Activated CD8-positive, alpha-beta memory T cell treated with anti-CD3 and anti-CD28 coated beads, Interleukin-2, amount 10 ng/mL, durations not matched to agents 7 days and 5 days (primary cell): ENCODE results near the gene PCSK2. TPM values are rescaled to one million over a fixed set of nuclear protein-coding genes. Genes with fewer than 3 reads are reported as not detected.
A peak's percentile ranks its signal among the peaks of the same experiment; 100 is the strongest.

ENCODE experiments used
- ATAC-seq: fragments of 150-1000 bp; cut with Tn5 transposase; one replicate; pipeline ENCODE4 v1.10.0; 2021; ENCODE audit warnings: moderate library complexity
- CTCF ChIA-PET: fragments of 350-600 bp; sonication (Branson Sonifier 250); formaldehyde crosslinking; loops from one replicate; lab custom pipeline; 2021; ENCODE audit warnings: antibody characterized with exemption; lab: Charles Lee
- DNase-seq: peaks from one replicate; pipeline ENCODE4 v3.0.0-alpha.2; 2020
- H3K27ac Mint-ChIP-seq: one replicate; pipeline ENCODE4 v1.8.0; 2021; ENCODE audit warnings: mild to moderate bottlenecking, mixed read lengths
- H3K27me3 Mint-ChIP-seq: one replicate; pipeline ENCODE4 v1.8.0; 2021; ENCODE audit warnings: mixed read lengths
- H3K36me3 Mint-ChIP-seq: one replicate; pipeline ENCODE4 v1.8.0; 2021; ENCODE audit warnings: mild to moderate bottlenecking, mixed read lengths
- H3K4me1 Mint-ChIP-seq: one replicate; pipeline ENCODE4 v1.8.0; 2021; ENCODE audit warnings: mixed read lengths
- H3K4me3 Mint-ChIP-seq: one replicate; pipeline ENCODE4 v1.8.0; 2021; ENCODE audit warnings: mild to moderate bottlenecking, moderate library complexity, mixed read lengths
- H3K9me3 Mint-ChIP-seq: one replicate; pipeline ENCODE4 v1.8.0; 2022; ENCODE audit warnings: low read depth, mixed read lengths
- total RNA-seq, 2 experiments: library from RNA; stranded (reverse); gene quantifications; one replicate each; pipeline ENCODE4 v1.2.3, GENCODE V29; 2021

Gene PCSK2
- total RNA-seq, 2 experiments from 2014 or later: not detected

GRCh38 chr20:17406051-17406590 lies 179.3 kb downstream of the PCSK2 start:
- no peaks in the 10 kb centered on the region for H3K4me1 Mint-ChIP-seq
- H3K9me3 Mint-ChIP-seq: no peaks in the 10 kb centered on the region
- ATAC-seq (no peak), DNase-seq (no peak)
- CTCF ChIA-PET: no interaction called here
- H3K36me3 Mint-ChIP-seq: no peaks in the 10 kb centered on the region
- H3K4me3 Mint-ChIP-seq: no peak overlapping the region
- peaks cover 13% of the 10 kb centered on the region for H3K27me3 Mint-ChIP-seq
- H3K27ac Mint-ChIP-seq: no peak overlapping the region

- ATAC-seq: no peak
These were observed 180.7 kb downstream of the PCSK2 start for GRCh38 chr20:17407550-17407949.

GRCh38 chr20:17417225-17417624 lies 190.4 kb downstream of the PCSK2 start:
- Mint-ChIP-seq H3K4me3 (no peak overlapping the region), H3K36me3 (peaks cover 2% of the 10 kb centered on the region), H3K27ac (no peak overlapping the region), H3K9me3 (no peaks in the 10 kb centered on the region), H3K27me3 (peaks cover 5% of the 10 kb centered on the region), H3K4me1 (no peaks in the 10 kb centered on the region)
- ATAC-seq (no peak), DNase-seq (no peak)
- CTCF ChIA-PET: no interaction called here

More at GRCh38 chr20:17407550-17407949, 180.7 kb downstream of the PCSK2 start:
- H3K27me3 Mint-ChIP-seq: peaks cover 13% of the 10 kb centered on the region
- no peaks in the 10 kb centered on the region for H3K36me3 Mint-ChIP-seq
- H3K27ac Mint-ChIP-seq: no peak overlapping the region
- CTCF ChIA-PET: no interaction called here
- H3K4me3 Mint-ChIP-seq: no peak overlapping the region
- no peak for DNase-seq
- no peaks in the 10 kb centered on the region for H3K4me1 Mint-ChIP-seq
- H3K9me3 Mint-ChIP-seq: no peaks in the 10 kb centered on the region

- no peak overlapping the region for H3K27ac Mint-ChIP-seq
- DNase-seq (no peak), ATAC-seq (no peak)
- no peak overlapping the region for H3K4me3 Mint-ChIP-seq
- H3K4me1 Mint-ChIP-seq: no peaks in the 10 kb centered on the region
- CTCF ChIA-PET: no interaction called here
- peaks cover 2% of the 10 kb centered on the region for H3K36me3 Mint-ChIP-seq
- H3K27me3 Mint-ChIP-seq: peaks cover 5% of the 10 kb centered on the region
- no peaks in the 10 kb centered on the region for H3K9me3 Mint-ChIP-seq
These were observed 191.9 kb downstream of the PCSK2 start for GRCh38 chr20:17418737-17419136.

GRCh38 chr20:17419479-17420041 lies 192.7 kb downstream of the PCSK2 start:
- ATAC-seq (no peak), DNase-seq (no peak)
- no peaks in the 10 kb centered on the region for H3K9me3 Mint-ChIP-seq
- CTCF ChIA-PET: interaction anchor here (4.2 kb wide), 1 partner anchor 12 kb away, joined by 22 read pairs; no protein-coding TSS in a partner anchor
- no peaks in the 10 kb centered on the region for H3K36me3 Mint-ChIP-seq
- H3K4me3 Mint-ChIP-seq: no peak overlapping the region
- H3K27ac Mint-ChIP-seq: no peak overlapping the region
- H3K4me1 Mint-ChIP-seq: no peaks in the 10 kb centered on the region
- H3K27me3 Mint-ChIP-seq: peaks cover 5% of the 10 kb centered on the region

GRCh38 chr20:17421493-17421892 lies 194.7 kb downstream of the PCSK2 start:
- CTCF ChIA-PET: interaction anchor here (4.2 kb wide), 1 partner anchor 10 kb away, joined by 22 read pairs; no protein-coding TSS in a partner anchor
- ATAC-seq: no peak
- H3K27me3 Mint-ChIP-seq: peaks cover 5% of the 10 kb centered on the region
- H3K27ac Mint-ChIP-seq: no peak overlapping the region
- H3K36me3 Mint-ChIP-seq: no peaks in the 10 kb centered on the region
- H3K4me1 Mint-ChIP-seq: no peaks in the 10 kb centered on the region
- no peak overlapping the region for H3K4me3 Mint-ChIP-seq
- H3K9me3 Mint-ChIP-seq: no peaks in the 10 kb centered on the region
- no peak for DNase-seq

- H3K36me3 Mint-ChIP-seq: no peaks in the 10 kb centered on the region
- DNase-seq (no peak), ATAC-seq (no peak)
- peaks cover 5% of the 10 kb centered on the region for H3K27me3 Mint-ChIP-seq
- no peak overlapping the region for H3K27ac Mint-ChIP-seq
- no peaks in the 10 kb centered on the region for H3K4me1 Mint-ChIP-seq
- no peak overlapping the region for H3K4me3 Mint-ChIP-seq
- CTCF ChIA-PET: no interaction called here
- no peaks in the 10 kb centered on the region for H3K9me3 Mint-ChIP-seq
These were observed 196.9 kb downstream of the PCSK2 start for GRCh38 chr20:17423782-17424181.

- Mint-ChIP-seq H3K4me1 (no peaks in the 10 kb centered on the region), H3K9me3 (no peaks in the 10 kb centered on the region), H3K36me3 (no peaks in the 10 kb centered on the region), H3K4me3 (no peak overlapping the region), H3K27me3 (peaks cover 16% of the 10 kb centered on the region), H3K27ac (no peak overlapping the region)
- CTCF ChIA-PET: interaction anchor here (0.7 kb wide), 1 partner anchor 624 kb away, joined by 3 read pairs; no protein-coding TSS in a partner anchor
- no peak for DNase-seq
- no peak for ATAC-seq
These were observed 200.8 kb downstream of the PCSK2 start for GRCh38 chr20:17427638-17428037.

- Mint-ChIP-seq H3K36me3 (no peaks in the 10 kb centered on the region), H3K27me3 (peaks cover 22% of the 10 kb centered on the region), H3K4me3 (no peak overlapping the region), H3K4me1 (no peaks in the 10 kb centered on the region), H3K9me3 (no peaks in the 10 kb centered on the region), H3K27ac (no peak overlapping the region)
- CTCF ChIA-PET: interaction anchor here (0.9 to 4.3 kb wide), 11 partner anchors 9 to 628 kb away, joined by 3 to 22 read pairs (median 5); no protein-coding TSS in a partner anchor
- no peak for DNase-seq
- ATAC-seq: no peak
These were observed 203.5 kb downstream of the PCSK2 start for GRCh38 chr20:17430125-17430950.

- no peaks in the 10 kb centered on the region for H3K4me1 Mint-ChIP-seq
- CTCF ChIA-PET: interaction anchor here (1.0 to 4.3 kb wide), 11 partner anchors 10 to 630 kb away, joined by 3 to 22 read pairs (median 5); no protein-coding TSS in a partner anchor
- DNase-seq (peak; percentile 53), ATAC-seq (peak; percentile 58)
- no peaks in the 10 kb centered on the region for H3K36me3 Mint-ChIP-seq
- H3K27me3 Mint-ChIP-seq: peaks cover 22% of the 10 kb centered on the region
- no peak overlapping the region for H3K27ac Mint-ChIP-seq
- H3K9me3 Mint-ChIP-seq: no peaks in the 10 kb centered on the region
- H3K4me3 Mint-ChIP-seq: no peak overlapping the region
These were observed 205.0 kb downstream of the PCSK2 start for GRCh38 chr20:17431621-17432364.

GRCh38 chr20:17436664-17437063 lies 209.8 kb downstream of the PCSK2 start:
- Mint-ChIP-seq H3K9me3 (no peaks in the 10 kb centered on the region), H3K27me3 (peaks cover 17% of the 10 kb centered on the region), H3K36me3 (no peaks in the 10 kb centered on the region), H3K4me3 (no peak overlapping the region), H3K4me1 (no peaks in the 10 kb centered on the region), H3K27ac (no peak overlapping the region)
- CTCF ChIA-PET: no interaction called here
- no peak for ATAC-seq
- no peak for DNase-seq

GRCh38 chr20:17437251-17437650 lies 210.4 kb downstream of the PCSK2 start:
- H3K4me1 Mint-ChIP-seq: no peaks in the 10 kb centered on the region
- H3K4me3 Mint-ChIP-seq: no peak overlapping the region
- ATAC-seq (no peak), DNase-seq (no peak)
- H3K27me3 Mint-ChIP-seq: peaks cover 12% of the 10 kb centered on the region
- H3K27ac Mint-ChIP-seq: no peak overlapping the region
- no peaks in the 10 kb centered on the region for H3K9me3 Mint-ChIP-seq
- CTCF ChIA-PET: no interaction called here
- no peaks in the 10 kb centered on the region for H3K36me3 Mint-ChIP-seq

- Mint-ChIP-seq H3K4me1 (no peaks in the 10 kb centered on the region), H3K36me3 (no peaks in the 10 kb centered on the region), H3K9me3 (no peaks in the 10 kb centered on the region), H3K27me3 (peaks cover 21% of the 10 kb centered on the region), H3K4me3 (no peak overlapping the region), H3K27ac (no peak overlapping the region)
- CTCF ChIA-PET: interaction anchor here (1.1 kb wide), 1 partner anchor 9 kb away, joined by 3 read pairs; no protein-coding TSS in a partner anchor
- ATAC-seq: no peak
- no peak for DNase-seq
These were observed 211.7 kb downstream of the PCSK2 start for GRCh38 chr20:17438436-17439039.
